ENCODE results near the gene STARD10. TPM values are rescaled to one million over a fixed set of nuclear protein-coding genes. Genes with fewer than 3 reads are reported as not detected.

The STARD10 gene
- total and polyA plus RNA-seq, 2 of the 8 experiments (the other 6 are each of a cell fraction or from before 2014, with no cell fraction given) = 23.7 to 35.7 TPM

- 95% methylated on average over 11 of the region's 11 CpGs; no CpG with 5 or more reads in 1 of the 2 experiments for WGBS, 2 experiments (ENCODE audit: extremely low coverage in 1 of 2, insufficient coverage in 1 of 2, insufficient read length in 1 of 2, insufficient replicate concordance in 2 of 2, low coverage in 1 of 2, low lambda C conversion rate in 2 of 2, missing lambda C conversion rate in 1 of 2)
- ChIA-PET POLR2A (ENCODE audit: partially characterized antibody) (interaction anchor here (0.6 to 1.2 kb wide), 2 partner anchors 87 to 643 kb away, joined by 3 to 4 read pairs; no protein-coding TSS in a partner anchor), CTCF (ENCODE audit: partially characterized antibody) (interaction anchor here (0.5 to 4.5 kb wide), 10 partner anchors 10 to 497 kb away, joined by 3 to 18 read pairs (median 3); partner anchors contain the start of gene STARD10)
- no peaks in the 10 kb centered on the region for H3K27me3 ChIP-seq (replicated peaks in 1 of 4; ENCODE audit: control insufficient read depth in 3 of 4, extremely low read depth in 1 of 4, insufficient read depth in 3 of 4, low read length in 3 of 4)
- peaks cover 0 to 3% (median 0%) of the 10 kb centered on the region in 4 experiments; a peak in 1 of 8 replicates for H3K36me3 ChIP-seq (ENCODE audit: control insufficient read depth in 2 of 4, insufficient read depth in 4 of 4, low read length in 3 of 4)
- no peak overlapping the region for H4K8ac ChIP-seq (ENCODE audit: extremely low read depth, insufficient read depth, low read length)
- peaks cover 17 to 28% of the 10 kb centered on the region in 2 experiments for H4K20me1 ChIP-seq (replicated peaks in 1 of 2; ENCODE audit: control insufficient read depth in 1 of 2, insufficient read depth in 2 of 2, low read length in 2 of 2)
- no peak overlapping the region for H3K4me3 ChIP-seq (ENCODE audit: extremely low read depth in 1 of 4, insufficient read depth in 2 of 4, low read depth in 3 of 4, low read length in 4 of 4)
- peaks cover 8 to 33% (median 22%) of the 10 kb centered on the region in 4 experiments for H3K4me1 ChIP-seq (replicated peaks in 1 of 4; ENCODE audit: control insufficient read depth in 3 of 4, insufficient read depth in 4 of 4, low read length in 3 of 4)
- no peak overlapping the region for H2AFZ ChIP-seq (ENCODE audit: low read length)
- H2BK120ac ChIP-seq (replicated peaks; ENCODE audit: low read depth, low read length) = no peak overlapping the region
- peaks cover 18% of the 10 kb centered on the region for H3K79me1 ChIP-seq (ENCODE audit: low read depth, low read length)
- H4K5ac ChIP-seq (ENCODE audit: insufficient read length, low read depth, low read length) = no peak overlapping the region
- no peak overlapping the region for H3K4ac ChIP-seq (replicated peaks; ENCODE audit: insufficient read length, low read depth, low read length)
- H3K9me3 ChIP-seq (ENCODE audit: insufficient read depth in 2 of 2, low read depth in 1 of 2, low read length in 1 of 2) = no peaks in the 10 kb centered on the region
- no peak overlapping the region for H3K23ac ChIP-seq (ENCODE audit: insufficient read length)
- H2BK5ac ChIP-seq (ENCODE audit: low read depth, low read length) = 0 out of 2 replicates have a peak overlapping the region, but pooled peaks have one; percentile 35
- DNase-seq (ENCODE audit: low read depth in 1 of 2, low spot score in 2 of 2) = no peak
- no peak overlapping the region for H4K91ac ChIP-seq (replicated peaks; ENCODE audit: insufficient read length, low read length)
- no peak overlapping the region for H3K4me2 ChIP-seq (ENCODE audit: insufficient read depth in 1 of 2, low read depth in 2 of 2, low read length in 2 of 2)
- H3K14ac ChIP-seq (ENCODE audit: insufficient read length) = no peak overlapping the region
- H3K9ac ChIP-seq (replicated peaks in 1 of 4; ENCODE audit: extremely low read depth in 1 of 4, low read depth in 3 of 4, low read length in 3 of 4) = no peak overlapping the region
- no peak overlapping the region for H2BK15ac ChIP-seq (ENCODE audit: low read length)
- H2AK5ac ChIP-seq (ENCODE audit: low read depth, low read length) = 0 out of 2 replicates have a peak overlapping the region, but pooled peaks have one; percentile 39
- H3K23me2 ChIP-seq (ENCODE audit: low read depth, low read length) = no peaks in the 10 kb centered on the region
- H2BK20ac ChIP-seq (ENCODE audit: low read length) = no peak overlapping the region
- no peak for FAIRE-seq
- no peak overlapping the region for H3K56ac ChIP-seq (replicated peaks; ENCODE audit: insufficient read length, low read depth, low read length)
- no peak overlapping the region for H3K27ac ChIP-seq (ENCODE audit: low read depth, low read length)
- peaks cover 0 to 52% of the 10 kb centered on the region in 2 experiments; a peak in 2 of 4 replicates for H3K79me2 ChIP-seq (ENCODE audit: control insufficient read depth in 1 of 2, insufficient read depth in 2 of 2, low read length in 2 of 2)
- H2BK12ac ChIP-seq (ENCODE audit: low read depth, low read length) = no peak overlapping the region
- H3K18ac ChIP-seq (ENCODE audit: extremely low read depth, low read length) = no peak overlapping the region
- no peak for TF ChIP-seq SAP30 (IDR thresholded peaks at IDR 0.05; ENCODE audit: insufficient read depth, insufficient replicate concordance, low read length)
- TF ChIP-seq HDAC2 (IDR thresholded peaks at IDR 0.05; ENCODE audit: borderline replicate concordance in 1 of 2, low read depth in 2 of 2, low read length in 2 of 2) = no peak
- TF ChIP-seq CREB1 (IDR thresholded peaks at IDR 0.05) = no peak
- no peak for TF ChIP-seq E2F6 (IDR thresholded peaks at IDR 0.05)
- no peak for TF ChIP-seq CBX5 (IDR thresholded peaks at IDR 0.05; ENCODE audit: low read depth, low read length)
- TF ChIP-seq SIN3A (conservative IDR thresholded peaks at IDR 0.05 in 1 of 2, IDR thresholded peaks at IDR 0.05 in 1 of 2; ENCODE audit: low read depth in 1 of 2, low read length in 2 of 2) = no peak
These were observed 55.4 kb downstream of the STARD10 start for GRCh38 chr11:72738199-72739141.

Measured in H1 (cell line).